Chondrocyte (in vitro differentiated cells): ENCODE measurements around the gene LARP4B. TPM values are rescaled to one million over a fixed set of nuclear protein-coding genes. Genes with fewer than 3 reads are reported as not detected.

ENCODE experiments used
- DNase-seq: peaks from one replicate; pipeline ENCODE4 v3.0.0; 2021; ENCODE audit warnings: mixed read lengths, low spot score
- H3K27ac Mint-ChIP-seq: one replicate; pipeline ENCODE4 v1.8.0; 2021; ENCODE audit warnings: mild to moderate bottlenecking, moderate library complexity, mixed read lengths; ENCODE audit not compliant: unreplicated experiment
- H3K27me3 Mint-ChIP-seq: 2 replicates; pipeline ENCODE4 v1.8.0; 2021; ENCODE audit warnings: low read depth, mixed read lengths
- H3K36me3 Mint-ChIP-seq: 2 replicates; pipeline ENCODE4 v1.8.0; 2021; ENCODE audit warnings: low read depth, mixed read lengths
- H3K4me1 Mint-ChIP-seq: 2 replicates; pipeline ENCODE4 v1.8.0; 2021; ENCODE audit warnings: low read depth, mild to moderate bottlenecking, mixed read lengths
- H3K4me3 Mint-ChIP-seq: one replicate; pipeline ENCODE4 v1.8.0; 2021; ENCODE audit warnings: mild to moderate bottlenecking, moderate library complexity, mixed read lengths; ENCODE audit not compliant: unreplicated experiment
- H3K9me3 Mint-ChIP-seq: 2 replicates; pipeline ENCODE4 v1.8.0; 2021; ENCODE audit warnings: low read depth, mixed read lengths
- total RNA-seq: library from RNA; stranded (reverse); gene quantifications from 3 replicates; pipeline ENCODE4 v1.2.1, GENCODE V29; 2021
- TF ChIP-seq, protein P1 (sequence below): fragments of 200-600 bp; sonication (generic); IDR thresholded peaks from 2 replicates; pipeline ENCODE4 v1.5.0; 2021; ENCODE audit warnings: antibody characterized with exemption, mild to moderate bottlenecking, moderate library complexity

The LARP4B gene
- total RNA-seq, 1 donor from 2014 or later, result 67.1 TPM

DNA sequence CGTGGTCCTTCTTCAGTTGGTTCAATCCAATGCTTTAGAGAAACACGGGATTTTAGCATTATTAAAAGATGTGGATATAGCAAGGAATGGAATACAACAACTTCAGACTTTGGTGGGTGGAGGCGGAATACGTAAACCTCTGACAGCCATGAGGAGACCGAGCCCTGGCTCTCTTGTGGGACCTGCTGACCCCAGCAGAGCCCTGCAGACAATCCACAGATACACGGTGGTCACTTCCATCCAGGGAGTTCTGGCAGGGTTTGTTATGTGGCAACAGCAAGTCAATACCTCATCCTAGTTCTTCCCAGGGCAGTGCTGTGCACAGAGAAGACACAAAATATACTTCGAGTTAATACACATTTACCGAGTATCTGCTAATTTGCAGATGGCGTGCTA, 123.5 kb downstream of the LARP4B start:
- no peaks in the 10 kb centered on the region for H3K9me3 Mint-ChIP-seq
- no peak overlapping the region for H3K4me3 Mint-ChIP-seq
- no peak overlapping the region for H3K27ac Mint-ChIP-seq
- TF ChIP-seq, protein P1, sequence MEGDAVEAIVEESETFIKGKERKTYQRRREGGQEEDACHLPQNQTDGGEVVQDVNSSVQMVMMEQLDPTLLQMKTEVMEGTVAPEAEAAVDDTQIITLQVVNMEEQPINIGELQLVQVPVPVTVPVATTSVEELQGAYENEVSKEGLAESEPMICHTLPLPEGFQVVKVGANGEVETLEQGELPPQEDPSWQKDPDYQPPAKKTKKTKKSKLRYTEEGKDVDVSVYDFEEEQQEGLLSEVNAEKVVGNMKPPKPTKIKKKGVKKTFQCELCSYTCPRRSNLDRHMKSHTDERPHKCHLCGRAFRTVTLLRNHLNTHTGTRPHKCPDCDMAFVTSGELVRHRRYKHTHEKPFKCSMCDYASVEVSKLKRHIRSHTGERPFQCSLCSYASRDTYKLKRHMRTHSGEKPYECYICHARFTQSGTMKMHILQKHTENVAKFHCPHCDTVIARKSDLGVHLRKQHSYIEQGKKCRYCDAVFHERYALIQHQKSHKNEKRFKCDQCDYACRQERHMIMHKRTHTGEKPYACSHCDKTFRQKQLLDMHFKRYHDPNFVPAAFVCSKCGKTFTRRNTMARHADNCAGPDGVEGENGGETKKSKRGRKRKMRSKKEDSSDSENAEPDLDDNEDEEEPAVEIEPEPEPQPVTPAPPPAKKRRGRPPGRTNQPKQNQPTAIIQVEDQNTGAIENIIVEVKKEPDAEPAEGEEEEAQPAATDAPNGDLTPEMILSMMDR, result no peak
- H3K27me3 Mint-ChIP-seq, result no peaks in the 10 kb centered on the region
- H3K4me1 Mint-ChIP-seq, result no peaks in the 10 kb centered on the region
- no peak for DNase-seq
- peaks cover 19% of the 10 kb centered on the region for H3K36me3 Mint-ChIP-seq

DNA sequence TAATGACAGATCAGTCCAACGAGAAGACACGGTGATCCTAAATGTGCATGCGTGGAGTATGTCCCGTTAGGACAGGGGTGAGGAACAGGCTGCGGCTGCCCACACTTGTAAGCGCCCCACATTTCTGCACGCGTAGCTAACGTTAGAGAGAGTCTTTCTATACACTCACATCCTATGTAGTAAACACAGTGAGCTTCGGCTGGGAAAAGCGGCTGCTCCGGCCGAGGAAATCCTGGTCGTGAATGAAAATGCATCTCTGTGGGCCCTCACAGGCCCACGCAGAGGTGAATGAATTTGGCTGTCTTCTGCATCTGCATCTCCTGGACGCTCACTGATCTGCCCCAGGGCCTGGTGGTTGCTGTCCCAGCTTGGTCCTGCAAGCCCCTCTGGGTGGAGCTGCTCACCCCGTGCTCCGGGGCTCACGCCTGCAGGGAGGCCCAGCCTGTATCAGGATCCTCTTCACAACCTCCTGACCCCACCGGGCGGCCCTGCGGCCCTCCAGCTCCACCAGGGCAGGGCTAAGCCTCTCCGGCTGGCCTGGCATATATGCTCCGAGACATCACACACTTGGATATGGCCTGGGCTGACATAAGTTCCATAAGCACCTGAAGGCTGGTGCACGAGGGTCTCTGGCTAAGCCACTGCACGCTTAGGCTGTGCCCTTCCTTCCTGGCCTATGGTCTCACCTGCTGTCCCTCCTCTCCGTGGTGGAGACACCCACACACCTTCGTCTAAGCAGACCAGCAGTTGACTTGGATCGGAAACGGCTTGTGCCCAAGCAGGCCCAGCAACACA, 124.1 kb downstream of the LARP4B start:
- DNase-seq, result no peak

DNA sequence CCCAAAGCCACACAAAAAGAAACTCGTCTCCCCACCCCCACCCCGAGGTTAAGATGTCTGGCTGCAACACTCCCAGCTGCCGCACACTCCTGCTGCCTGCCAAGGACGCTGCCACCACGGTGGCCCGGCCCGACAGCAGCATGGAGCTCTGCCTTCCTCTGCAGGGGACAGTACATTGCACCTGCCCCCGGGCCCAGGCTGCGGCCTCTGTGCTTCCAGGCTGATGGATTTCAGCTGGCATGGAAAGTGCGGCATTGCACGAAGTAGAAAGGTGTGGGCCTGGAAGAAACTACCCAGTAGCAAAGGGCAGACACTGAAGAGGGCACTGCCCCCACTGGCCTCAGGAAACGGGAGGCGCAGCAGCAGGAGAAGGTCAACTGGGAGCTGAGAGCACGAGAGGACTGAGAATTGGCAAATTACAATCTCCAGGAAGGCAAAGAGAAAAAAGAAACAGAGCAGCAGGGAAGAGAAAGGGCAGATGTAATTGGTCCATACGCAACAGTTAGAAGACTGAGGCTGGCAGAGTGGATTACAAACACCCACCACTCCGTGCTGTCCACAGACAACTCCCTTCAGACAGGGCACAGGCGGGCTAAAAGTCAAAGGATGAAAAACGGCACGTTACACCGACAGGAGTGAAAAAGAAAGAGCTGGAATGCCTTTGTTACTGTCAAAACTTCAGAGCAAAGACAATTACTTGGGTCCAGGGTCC, 124.9 kb downstream of the LARP4B start:
- no peak for DNase-seq
- no peaks in the 10 kb centered on the region for H3K4me1 Mint-ChIP-seq
- H3K36me3 Mint-ChIP-seq, result peaks cover 14% of the 10 kb centered on the region
- no peak overlapping the region for H3K27ac Mint-ChIP-seq
- H3K27me3 Mint-ChIP-seq, result no peaks in the 10 kb centered on the region
- no peak overlapping the region for H3K4me3 Mint-ChIP-seq
- TF ChIP-seq, protein P1, result no peak
- H3K9me3 Mint-ChIP-seq, result no peaks in the 10 kb centered on the region

More for the DNA sequence above, 124.1 kb downstream of the LARP4B start:
- TF ChIP-seq, protein P1, result no peak
- Mint-ChIP-seq H3K9me3 (no peaks in the 10 kb centered on the region), H3K27me3 (no peaks in the 10 kb centered on the region), H3K36me3 (peaks cover 19% of the 10 kb centered on the region), H3K4me1 (no peaks in the 10 kb centered on the region), H3K4me3 (no peak overlapping the region), H3K27ac (no peak overlapping the region)

DNA sequence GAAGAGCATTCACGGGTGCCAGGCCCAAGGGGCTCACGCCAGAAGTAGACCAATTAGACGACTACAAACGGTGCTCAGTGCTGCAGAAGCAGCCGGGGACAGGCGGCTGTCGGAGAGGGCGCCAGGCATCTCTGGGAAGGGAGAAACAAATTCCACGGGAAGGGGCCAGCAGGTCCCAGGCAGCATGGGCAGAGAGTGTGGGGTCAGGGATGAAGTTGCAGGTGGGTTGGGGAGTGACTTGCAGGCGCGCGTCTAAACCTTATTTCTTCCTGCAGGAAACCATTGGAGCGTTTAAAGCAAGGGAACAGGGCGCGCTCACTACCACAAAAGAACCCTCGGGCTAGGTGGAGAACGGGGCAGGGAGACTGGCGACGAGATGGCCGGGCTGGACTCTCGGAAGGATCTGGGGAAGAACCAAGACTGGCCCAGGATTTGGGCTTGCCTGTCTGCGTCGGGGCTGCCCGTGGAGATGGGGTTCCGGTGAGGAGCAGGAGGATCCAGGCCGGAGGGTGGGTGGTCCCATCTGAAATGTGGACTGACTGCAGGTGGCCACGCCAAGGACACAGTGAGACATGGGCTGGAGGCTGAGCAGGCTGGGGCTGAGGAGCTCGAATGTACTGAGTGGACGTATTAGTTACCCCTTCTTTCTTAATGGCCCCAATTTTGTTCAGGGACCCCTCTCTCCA, 125.7 kb downstream of the LARP4B start:
- no peaks in the 10 kb centered on the region for H3K9me3 Mint-ChIP-seq
- H3K36me3 Mint-ChIP-seq, result peaks cover 15% of the 10 kb centered on the region
- peak overlapping the region; percentile 32 for H3K27ac Mint-ChIP-seq
- H3K4me3 Mint-ChIP-seq, result no peak overlapping the region
- no peak for DNase-seq
- TF ChIP-seq, protein P1, result no peak
- H3K27me3 Mint-ChIP-seq, result no peaks in the 10 kb centered on the region
- H3K4me1 Mint-ChIP-seq, result no peaks in the 10 kb centered on the region
